PC-3 (cell line): ENCODE measurements around the gene ATP8A2. TPM values are rescaled to one million over a fixed set of nuclear protein-coding genes. Genes with fewer than 3 reads are reported as not detected.

Source experiments
- ATAC-seq: fragments of 200-7000 bp; cut with Tn5 transposase; 2 replicates; pipeline ENCODE4 v1.9.1; 2020; ENCODE audit warnings: mild to moderate bottlenecking, moderate library complexity
- BruUV-seq: library from RNA; stranded (reverse); fragments of 400-500 nt; replicated peaks from 2 replicates; lab custom pipeline; 2021; lab: Mats Ljungman, UMichigan
- CTCF ChIA-PET: fragments of 300-600 bp; sonication (Branson Sonifier 250); formaldehyde crosslinking; loops from one replicate; lab custom pipeline; 2022; ENCODE audit warnings: antibody characterized with exemption; lab: Charles Lee
- POLR2A ChIA-PET: fragments of 300-600 bp; sonication (Branson Sonifier 250); formaldehyde crosslinking; loops from one replicate; lab custom pipeline; 2022; ENCODE audit warnings: antibody characterized with exemption; ENCODE audit not compliant: unreplicated experiment; lab: Charles Lee
- DNase-seq: peaks from one replicate; pipeline ENCODE4 v3.0.0-alpha.2; 2015
- H2AFZ ChIP-seq: fragments of 300-600 bp; sonication (generic); 2 replicates; pipeline ENCODE4 v1.6.0; 2016; ENCODE audit warnings: antibody characterized with exemption, low read length
- H3F3A ChIP-seq: fragments of 300-600 bp; sonication (generic); one replicate; pipeline ENCODE4 v1.6.0; 2017; ENCODE audit warnings: antibody characterized with exemption, low read length, control low read depth, mild to moderate bottlenecking; ENCODE audit not compliant: unreplicated experiment
- H3K27ac ChIP-seq: fragments of 300-600 bp; sonication (generic); 2 replicates; pipeline ENCODE4 v1.5.1; 2016; ENCODE audit warnings: mild to moderate bottlenecking, low read length
- H3K27me3 ChIP-seq: fragments of 300-600 bp; sonication (generic); 2 replicates; pipeline ENCODE4 v1.6.1; 2016; ENCODE audit warnings: low read length, mixed read lengths
- H3K36me3 ChIP-seq: fragments of 300-600 bp; sonication (generic); 2 replicates; pipeline ENCODE4 v1.6.1; 2016; ENCODE audit warnings: low read depth, mixed run types, low read length, mixed read lengths
- H3K4me1 ChIP-seq: fragments of 300-600 bp; sonication (generic); 2 replicates; pipeline ENCODE4 v1.5.1; 2016; ENCODE audit warnings: low read length; ENCODE audit not compliant: insufficient read depth
- H3K4me2 ChIP-seq: fragments of 300-600 bp; sonication (generic); 2 replicates; pipeline ENCODE4 v1.6.0; 2016; ENCODE audit warnings: low read length
- H3K4me3 ChIP-seq: fragments of 300-600 bp; sonication (generic); 2 replicates; pipeline ENCODE4 v1.5.1; 2016; ENCODE audit warnings: mild to moderate bottlenecking, low read length, mixed read lengths
- H3K79me2 ChIP-seq: fragments of 300-600 bp; sonication (generic); 2 replicates; pipeline ENCODE4 v1.6.1; 2017; ENCODE audit warnings: low read length, mixed read lengths
- H3K9ac ChIP-seq: fragments of 300-600 bp; sonication (generic); 2 replicates; pipeline ENCODE4 v1.6.0; 2016; ENCODE audit warnings: mild to moderate bottlenecking, low read length
- H3K9me2 ChIP-seq: fragments of 300-600 bp; sonication (generic); replicated peaks from 2 replicates; pipeline ENCODE4 v1.6.1; 2016; ENCODE audit warnings: mixed run types, low read length, mixed read lengths
- H3K9me3 ChIP-seq: fragments of 300-600 bp; sonication (generic); 2 replicates; pipeline ENCODE4 v1.6.1; 2016; ENCODE audit warnings: low read length, mixed read lengths
- H4K20me1 ChIP-seq: fragments of 300-600 bp; sonication (generic); 2 replicates; pipeline ENCODE4 v1.6.1; 2016; ENCODE audit warnings: low read length, mixed read lengths
- EZH2 ChIP-seq: fragments of 300-600 bp; sonication (generic); IDR thresholded peaks from one replicate; pipeline ENCODE4 v1.6.1; 2017; ENCODE audit warnings: antibody characterized with exemption, mild to moderate bottlenecking, low read length; ENCODE audit not compliant: unreplicated experiment
- EZH2phosphoT487 ChIP-seq: fragments of 300-600 bp; sonication (generic); IDR thresholded peaks from 2 replicates; pipeline ENCODE4 v1.6.1; 2018; ENCODE audit warnings: mild to moderate bottlenecking, antibody characterized with exemption, low read length, borderline replicate concordance
- intact Hi-C: fragments of 100-400 bp; cut with micrococcal nuclease; formaldehyde crosslinking; loops from 2 replicates; pipeline ENCODE4 v1.9.0; 2023
- total RNA-seq: library from RNA; depleted of rRNA; stranded (reverse); fragments of >200 nt; gene quantifications from 2 replicates; pipeline ENCODE4 v1.2.3, GENCODE V29; 2014
- TF ChIP-seq, protein P1 (sequence below): fragments of 300-600 bp; sonication (generic); conservative IDR thresholded peaks from 2 replicates; pipeline ENCODE4 v1.5.1; 2017; ENCODE audit warnings: antibody characterized with exemption, low read depth, mild to moderate bottlenecking, low read length

Gene ATP8A2
- total RNA-seq, 1 experiment from 2014 or later, result 0.04 TPM

DNA sequence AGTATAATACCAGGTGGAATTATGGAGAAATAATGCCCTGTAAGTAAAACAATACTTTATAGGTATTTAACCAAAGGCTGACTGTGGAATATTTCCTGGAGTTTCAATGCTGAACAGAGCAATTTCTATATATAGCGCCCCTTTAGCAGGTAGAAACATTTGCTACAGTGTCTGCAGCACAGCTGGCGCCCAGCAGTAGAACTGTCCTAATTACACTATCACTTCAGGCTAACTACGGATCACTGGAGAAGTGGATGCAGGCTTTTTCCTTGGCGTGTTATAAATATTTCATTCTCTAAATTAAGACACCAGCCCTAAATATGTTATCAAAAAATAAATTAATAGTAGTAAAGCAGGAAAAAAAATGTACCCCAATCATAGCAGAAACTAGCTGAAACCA, 677.0 kb downstream of the ATP8A2 start:
- intact Hi-C loops, result loop anchor here (5.0 kb wide), 1 partner anchor 146 kb away; no protein-coding TSS in a partner anchor
- TF ChIP-seq, protein P1, sequence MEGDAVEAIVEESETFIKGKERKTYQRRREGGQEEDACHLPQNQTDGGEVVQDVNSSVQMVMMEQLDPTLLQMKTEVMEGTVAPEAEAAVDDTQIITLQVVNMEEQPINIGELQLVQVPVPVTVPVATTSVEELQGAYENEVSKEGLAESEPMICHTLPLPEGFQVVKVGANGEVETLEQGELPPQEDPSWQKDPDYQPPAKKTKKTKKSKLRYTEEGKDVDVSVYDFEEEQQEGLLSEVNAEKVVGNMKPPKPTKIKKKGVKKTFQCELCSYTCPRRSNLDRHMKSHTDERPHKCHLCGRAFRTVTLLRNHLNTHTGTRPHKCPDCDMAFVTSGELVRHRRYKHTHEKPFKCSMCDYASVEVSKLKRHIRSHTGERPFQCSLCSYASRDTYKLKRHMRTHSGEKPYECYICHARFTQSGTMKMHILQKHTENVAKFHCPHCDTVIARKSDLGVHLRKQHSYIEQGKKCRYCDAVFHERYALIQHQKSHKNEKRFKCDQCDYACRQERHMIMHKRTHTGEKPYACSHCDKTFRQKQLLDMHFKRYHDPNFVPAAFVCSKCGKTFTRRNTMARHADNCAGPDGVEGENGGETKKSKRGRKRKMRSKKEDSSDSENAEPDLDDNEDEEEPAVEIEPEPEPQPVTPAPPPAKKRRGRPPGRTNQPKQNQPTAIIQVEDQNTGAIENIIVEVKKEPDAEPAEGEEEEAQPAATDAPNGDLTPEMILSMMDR, result no peak
- TF ChIP-seq EZH2, result no peak
- TF ChIP-seq EZH2phosphoT487, result no peak
- Histone ChIP-seq H4K20me1 (no peaks in the 10 kb centered on the region), H3K4me2 (peak overlapping the region; percentile 83), H3K27ac (no peak overlapping the region), H3K27me3 (no peaks in the 10 kb centered on the region), H3F3A (no peaks in the 10 kb centered on the region), H3K4me1 (peaks cover 11% of the 10 kb centered on the region), H3K4me3 (peak overlapping the region; percentile 67; the same call in 1 of the 2 replicates), H3K9me3 (no peaks in the 10 kb centered on the region), H3K9me2 (no peaks in the 10 kb centered on the region), H3K36me3 (no peaks in the 10 kb centered on the region), H3K9ac (peak overlapping the region; percentile 40), H3K79me2 (no peaks in the 10 kb centered on the region), H2AFZ (no peak overlapping the region)
- DNase-seq (no peak), ATAC-seq (no peak)
- CTCF ChIA-PET, result interaction anchor here (1.0 to 1.6 kb wide), 2 partner anchors 13 to 474 kb away, joined by 3 to 6 read pairs; no protein-coding TSS in a partner anchor
- BruUV-seq, result no TSS peak
- POLR2A ChIA-PET, result no interaction called here

DNA sequence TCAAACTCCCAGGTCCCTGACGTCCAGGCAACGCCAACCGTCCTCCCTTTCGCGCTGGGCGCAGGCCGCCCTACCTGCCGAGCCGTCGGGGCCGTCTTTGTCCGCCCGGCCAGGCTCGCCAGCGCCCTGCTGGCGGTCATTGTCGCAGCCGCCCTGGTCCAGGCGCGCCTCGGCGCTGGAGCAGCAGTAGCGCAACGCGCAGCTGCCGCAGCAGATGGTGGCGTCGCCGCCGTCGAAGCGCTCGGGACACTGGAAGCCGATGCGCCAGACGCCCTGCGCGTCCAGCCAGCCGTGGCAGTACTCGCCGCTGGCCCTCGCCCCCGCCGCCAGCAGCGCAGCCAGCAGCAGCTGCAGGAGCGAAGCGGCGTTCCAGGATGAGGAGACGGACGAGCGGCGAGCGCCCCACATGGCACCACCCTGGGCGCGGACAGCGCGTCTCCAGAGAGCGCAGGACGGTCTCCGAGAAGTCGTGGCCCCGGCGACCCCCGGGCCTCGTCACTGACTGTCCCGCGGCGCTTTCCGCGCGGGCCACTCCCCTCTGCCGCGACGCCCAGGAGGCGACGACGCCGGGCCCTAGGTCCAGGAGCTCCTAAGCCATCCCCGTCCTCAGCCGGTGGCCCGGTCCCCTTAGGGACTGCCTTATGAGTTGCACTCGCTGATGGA, 678.9 kb downstream of the ATP8A2 start:
- peak overlapping the region; percentile 73 for H2AFZ ChIP-seq
- POLR2A ChIA-PET, result no interaction called here
- H3K9me3 ChIP-seq, result no peaks in the 10 kb centered on the region
- no peaks in the 10 kb centered on the region for H3K9me2 ChIP-seq
- intact Hi-C loops, result no loop called here
- no TSS peak for BruUV-seq
- TF ChIP-seq EZH2phosphoT487 (no peak), EZH2 (no peak)
- TF ChIP-seq, protein P1, result no peak
- no peaks in the 10 kb centered on the region for H3K79me2 ChIP-seq
- CTCF ChIA-PET, result no interaction called here
- ATAC-seq (peak; percentile 14; the same call in 1 of the 2 replicates), DNase-seq (no peak)
- peak overlapping the region; percentile 83 for H3K4me2 ChIP-seq
- H3K27ac ChIP-seq, result no peak overlapping the region
- H3K36me3 ChIP-seq, result no peaks in the 10 kb centered on the region
- H3K9ac ChIP-seq, result peak overlapping the region; percentile 40; the same call in 1 of the 2 replicates
- H3K4me1 ChIP-seq, result peaks cover 11% of the 10 kb centered on the region
- no peaks in the 10 kb centered on the region for H3K27me3 ChIP-seq
- H3F3A ChIP-seq, result no peaks in the 10 kb centered on the region
- H3K4me3 ChIP-seq, result peak overlapping the region; percentile 67
- no peaks in the 10 kb centered on the region for H4K20me1 ChIP-seq

DNA sequence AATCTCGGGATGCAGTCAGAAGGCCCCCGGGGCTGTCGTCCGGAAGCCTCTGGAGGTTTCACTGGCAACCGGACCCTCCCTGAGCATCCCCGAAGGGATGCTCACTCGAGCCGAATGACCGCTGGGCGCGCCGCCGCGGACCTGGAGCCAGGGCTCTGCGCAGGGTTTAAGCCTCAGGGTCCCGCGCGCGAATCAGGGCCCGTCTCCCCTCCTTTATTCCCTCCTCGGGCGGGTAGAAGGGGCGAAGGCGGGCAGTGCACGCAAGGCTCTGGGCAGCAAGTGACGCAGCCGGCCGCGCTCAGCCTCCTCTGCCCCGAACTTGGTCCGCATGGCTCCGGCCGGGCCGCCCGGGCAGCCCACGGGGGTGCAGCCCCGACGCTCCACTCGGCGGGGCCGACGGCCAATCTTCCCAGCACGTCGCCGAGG, 679.5 kb downstream of the ATP8A2 start:
- peak overlapping the region; percentile 67 for H3K4me3 ChIP-seq
- ATAC-seq (peak; percentile 29), DNase-seq (no peak)
- ChIA-PET CTCF (interaction anchor here (1.0 kb wide), 1 partner anchor 11 kb away, joined by 8 read pairs; no protein-coding TSS in a partner anchor), POLR2A (no interaction called here)
- H3K27ac ChIP-seq, result no peak overlapping the region
- peak overlapping the region; percentile 83 for H3K4me2 ChIP-seq
- intact Hi-C loops, result no loop called here
- H3K79me2 ChIP-seq, result no peaks in the 10 kb centered on the region
- peaks cover 11% of the 10 kb centered on the region for H3K4me1 ChIP-seq
- no peaks in the 10 kb centered on the region for H3F3A ChIP-seq
- H2AFZ ChIP-seq, result peak overlapping the region; percentile 51; the same call in 1 of the 2 replicates
- no peaks in the 10 kb centered on the region for H3K9me2 ChIP-seq
- TF ChIP-seq, protein P1, result no peak
- no peak for TF ChIP-seq EZH2phosphoT487
- TF ChIP-seq EZH2, result no peak
- no peaks in the 10 kb centered on the region for H4K20me1 ChIP-seq
- peak overlapping the region; percentile 51 for H3K9ac ChIP-seq
- H3K36me3 ChIP-seq, result no peaks in the 10 kb centered on the region
- BruUV-seq, result no TSS peak
- H3K9me3 ChIP-seq, result no peaks in the 10 kb centered on the region
- H3K27me3 ChIP-seq, result no peaks in the 10 kb centered on the region
